Ascending aorta (tissue), 2 donors: ENCODE measurements around the gene CNTN5. TPM values are rescaled to one million over a fixed set of nuclear protein-coding genes. Genes with fewer than 3 reads are reported as not detected.

ENCODE experiments used
- DNase-seq, 2 donors: peaks; one replicate each; pipeline ENCODE4 v3.0.0-alpha.2; 2019; ENCODE audit warnings: low spot score in 2 of 2
- H3K27ac ChIP-seq, 2 donors: fragments of 200-600 bp; sonication (generic); one replicate each; pipeline ENCODE4 v1.5.1; 2016 to 2017; ENCODE audit warnings: mild to moderate bottlenecking in 1 of 2
- H3K27me3 ChIP-seq: fragments of 200-600 bp; sonication (generic); one replicate; pipeline ENCODE4 v1.5.1; 2017
- H3K36me3 ChIP-seq, 2 donors: fragments of 200-600 bp; sonication (generic); one replicate each; pipeline ENCODE4 v1.5.1; 2016
- H3K4me1 ChIP-seq, 2 donors: fragments of 200-600 bp; sonication (generic); one replicate each; pipeline ENCODE4 v1.5.1; 2016 to 2017; ENCODE audit warnings: mild to moderate bottlenecking in 1 of 2
- H3K4me3 ChIP-seq, 2 donors: fragments of 200-600 bp; sonication (generic); one replicate each; pipeline ENCODE4 v1.5.1; 2016 to 2017; ENCODE audit warnings: mild to moderate bottlenecking in 1 of 2
- H3K9me3 ChIP-seq, 2 donors: fragments of 200-600 bp; sonication (generic); one replicate each; pipeline ENCODE4 v1.5.1; 2016
- CTCF ChIP-seq, 3 experiments: fragments of 200-600 bp in 2 of 3; fragments of 450-650 bp in 1 of 3; sonication (generic) in 2 of 3; IDR thresholded peaks; one replicate each; pipeline ENCODE4 v1.5.1; 2016 to 2019; ENCODE audit warnings: antibody characterized with exemption in 3 of 3, mild to moderate bottlenecking in 1 of 3, moderate library complexity in 1 of 3
- intact Hi-C: fragments of 100-400 bp; cut with DNase I; formaldehyde crosslinking; loops from one replicate; pipeline ENCODE4 v1.15.1; 2023
- total RNA-seq: library from RNA; depleted of rRNA; stranded (reverse); fragments of >200 nt; gene quantifications from one replicate; pipeline ENCODE4 v1.1.0, GENCODE V29; 2016

CNTN5 gene
- total RNA-seq, 1 donor from 2014 or later = 3.6 TPM

GRCh38 chr11:99571094-99571493 is 550.3 kb downstream of the CNTN5 start:
- no peaks in the 10 kb centered on the region for H3K4me1 ChIP-seq
- H3K36me3 ChIP-seq = no peaks in the 10 kb centered on the region
- no peaks in the 10 kb centered on the region for H3K9me3 ChIP-seq
- TF ChIP-seq CTCF (IDR thresholded peaks at IDR 0.05) = no peak
- DNase-seq = no peak
- intact Hi-C loops = no loop called here
- no peak overlapping the region for H3K4me3 ChIP-seq
- H3K27ac ChIP-seq = no peak overlapping the region
- H3K27me3 ChIP-seq = no peaks in the 10 kb centered on the region

GRCh38 chr11:99584830-99585229 is 564.1 kb downstream of the CNTN5 start:
- Histone ChIP-seq H3K27me3 (no peaks in the 10 kb centered on the region), H3K36me3 (no peaks in the 10 kb centered on the region), H3K4me1 (peaks cover 0 to 3% of the 10 kb centered on the region in 2 donors), H3K9me3 (no peaks in the 10 kb centered on the region), H3K27ac (no peak overlapping the region), H3K4me3 (no peak overlapping the region)
- no peak for TF ChIP-seq CTCF (IDR thresholded peaks at IDR 0.05)
- DNase-seq = no peak
- intact Hi-C loops = no loop called here

GRCh38 chr11:99585606-99586005 is 564.9 kb downstream of the CNTN5 start:
- Histone ChIP-seq H3K4me1 (peaks cover 0 to 3% of the 10 kb centered on the region in 2 donors), H3K9me3 (no peaks in the 10 kb centered on the region), H3K27me3 (no peaks in the 10 kb centered on the region), H3K27ac (no peak overlapping the region), H3K4me3 (no peak overlapping the region), H3K36me3 (no peaks in the 10 kb centered on the region)
- intact Hi-C loops = no loop called here
- TF ChIP-seq CTCF (IDR thresholded peaks at IDR 0.05) = no peak
- DNase-seq = no peak

GRCh38 chr11:99589771-99590170 is 569.0 kb downstream of the CNTN5 start:
- intact Hi-C loops = no loop called here
- DNase-seq = no peak
- no peak for TF ChIP-seq CTCF (IDR thresholded peaks at IDR 0.05)
- Histone ChIP-seq H3K27me3 (no peaks in the 10 kb centered on the region), H3K4me3 (no peak overlapping the region), H3K27ac (no peak overlapping the region), H3K9me3 (no peaks in the 10 kb centered on the region), H3K4me1 (no peaks in the 10 kb centered on the region), H3K36me3 (no peaks in the 10 kb centered on the region)

GRCh38 chr11:99592266-99592665 is 571.5 kb downstream of the CNTN5 start:
- Histone ChIP-seq H3K4me1 (no peaks in the 10 kb centered on the region), H3K9me3 (no peaks in the 10 kb centered on the region), H3K36me3 (no peaks in the 10 kb centered on the region), H3K27ac (no peak overlapping the region), H3K27me3 (no peaks in the 10 kb centered on the region), H3K4me3 (no peak overlapping the region)
- intact Hi-C loops = no loop called here
- TF ChIP-seq CTCF (IDR thresholded peaks at IDR 0.05) = no peak
- DNase-seq = no peak

GRCh38 chr11:99593197-99593596 is 572.4 kb downstream of the CNTN5 start:
- no peaks in the 10 kb centered on the region for H3K4me1 ChIP-seq
- DNase-seq = no peak
- no peaks in the 10 kb centered on the region for H3K36me3 ChIP-seq
- no peak overlapping the region for H3K4me3 ChIP-seq
- TF ChIP-seq CTCF (IDR thresholded peaks at IDR 0.05) = no peak
- H3K9me3 ChIP-seq = no peaks in the 10 kb centered on the region
- intact Hi-C loops = no loop called here
- H3K27me3 ChIP-seq = no peaks in the 10 kb centered on the region
- no peak overlapping the region for H3K27ac ChIP-seq
